ENCODE data around the gene ANAPC16.

Gene ANAPC16

DNA sequence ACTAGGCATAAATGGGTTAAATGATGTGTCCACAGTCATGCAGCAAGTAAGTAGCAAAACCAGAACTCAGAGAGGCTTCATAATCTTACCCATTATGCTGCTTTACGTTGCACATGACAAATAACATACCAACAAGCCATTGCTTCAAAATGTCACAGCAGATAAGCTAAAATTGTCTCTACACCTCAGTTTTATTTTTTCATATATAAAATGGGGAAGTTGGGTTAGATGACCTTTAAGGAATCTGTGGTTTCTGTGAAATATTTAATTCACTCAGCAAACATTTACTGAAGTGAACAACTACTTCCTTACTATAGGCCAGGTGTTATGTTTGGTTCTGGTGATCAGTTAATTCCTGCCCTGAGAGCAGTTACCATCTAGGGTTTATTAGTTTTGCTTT lies 2.5 kb downstream of the ANAPC16 start:
- no peak for DNase-seq

DNA sequence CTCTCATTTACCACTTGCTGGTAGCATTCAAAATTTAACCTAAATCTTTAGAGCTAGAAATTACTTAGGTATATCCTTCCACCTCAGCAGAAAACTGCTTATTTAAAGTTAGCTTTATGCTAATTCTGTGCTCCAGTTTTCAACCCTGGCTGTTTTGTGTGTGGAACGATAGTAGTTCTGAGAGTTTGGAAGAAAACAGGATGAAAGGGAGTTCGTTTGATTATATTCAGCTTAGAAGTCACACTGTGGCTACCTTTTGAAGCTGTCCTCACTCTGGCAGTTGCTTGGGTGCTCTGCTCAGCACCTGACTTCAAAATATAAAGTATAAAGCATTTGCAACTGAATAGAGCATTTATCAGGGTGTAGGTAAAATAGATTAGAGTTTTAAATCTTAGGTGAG lies 2.9 kb downstream of the ANAPC16 start:
- DNase-seq = no peak

DNA sequence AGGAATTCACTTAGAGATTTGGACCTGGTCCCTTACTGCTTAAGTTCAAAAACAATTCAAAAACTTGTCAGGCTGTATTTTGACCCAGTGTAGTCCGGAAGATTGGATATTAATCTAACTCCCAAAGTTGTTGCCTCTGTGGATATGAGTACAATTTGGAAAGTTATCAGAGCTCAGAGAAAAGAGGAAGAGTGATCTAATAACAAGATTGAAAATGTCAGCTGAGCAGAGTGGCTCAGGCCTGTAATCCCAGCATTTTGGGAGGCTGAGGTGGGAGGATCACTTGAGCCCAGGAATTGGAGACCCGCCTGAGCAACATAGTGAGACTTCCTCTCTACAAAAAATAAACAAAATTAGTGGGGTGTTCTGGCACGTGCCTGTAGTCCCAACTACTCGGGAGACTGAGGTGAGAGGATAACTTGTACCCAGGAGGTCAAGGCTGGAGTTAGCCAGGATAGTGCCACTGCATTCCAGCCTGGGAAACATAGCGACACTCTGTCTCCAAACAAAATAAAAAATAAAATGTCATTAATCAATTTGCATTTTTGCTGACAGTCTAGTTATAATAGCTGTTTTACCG lies 3.5 kb downstream of the ANAPC16 start:
- DNase-seq = no peak

DNA sequence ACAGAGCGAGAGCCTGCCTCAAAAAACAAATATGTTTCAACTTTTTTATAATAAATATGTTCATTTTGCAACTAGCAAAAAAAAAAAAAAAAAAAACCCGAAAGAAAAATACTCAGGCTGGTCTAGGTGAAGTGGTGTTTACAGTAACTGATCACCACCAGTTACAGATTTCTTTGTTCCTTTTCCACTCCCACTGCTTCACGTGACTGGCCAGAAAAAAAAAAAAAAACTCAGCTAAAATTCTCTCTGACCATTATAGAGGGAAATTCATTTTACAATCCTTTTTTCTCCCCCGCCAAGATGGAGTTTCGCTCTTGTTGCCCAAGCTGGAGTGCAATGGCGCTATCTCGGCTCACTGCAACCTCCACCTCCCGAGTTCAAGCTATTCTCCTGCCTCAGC lies 4.8 kb downstream of the ANAPC16 start:
- no peak for DNase-seq

DNA sequence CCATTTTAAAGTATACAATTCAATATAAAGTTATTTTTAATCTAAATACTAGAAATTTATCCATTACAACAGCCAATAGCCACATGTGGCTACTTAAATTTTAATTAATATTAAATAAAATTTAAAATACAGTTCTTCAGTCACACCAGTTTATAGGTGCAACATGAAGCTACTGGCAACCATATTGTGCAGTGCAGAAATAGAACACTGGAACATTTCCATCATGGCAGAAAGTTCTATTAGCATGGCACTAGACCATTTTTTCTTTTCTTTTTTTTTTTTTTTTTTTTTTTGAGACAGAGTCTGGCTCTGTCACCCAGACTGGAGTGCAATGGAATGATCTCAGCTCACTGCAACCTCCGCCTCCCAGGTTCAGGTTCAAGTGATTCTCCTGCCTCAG lies 5.5 kb downstream of the ANAPC16 start:
- no peak for DNase-seq

DNA sequence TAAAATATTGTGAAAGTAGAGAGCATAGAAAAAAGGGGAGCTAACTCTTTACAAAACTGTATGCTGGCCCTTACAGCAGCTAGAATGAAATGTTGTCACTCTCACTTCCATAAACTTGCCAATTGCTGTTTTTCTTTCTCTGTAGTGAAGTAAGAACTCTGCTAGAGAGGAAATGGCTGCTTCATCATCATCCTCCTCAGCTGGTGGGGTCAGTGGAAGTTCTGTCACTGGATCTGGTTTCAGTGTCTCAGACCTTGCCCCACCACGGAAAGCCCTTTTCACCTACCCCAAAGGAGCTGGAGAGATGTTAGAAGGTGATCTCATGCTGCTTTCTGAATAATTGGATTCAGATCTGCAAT lies 7.9 kb downstream of the ANAPC16 start:
- DNase-seq = peak; percentile 22

DNA sequence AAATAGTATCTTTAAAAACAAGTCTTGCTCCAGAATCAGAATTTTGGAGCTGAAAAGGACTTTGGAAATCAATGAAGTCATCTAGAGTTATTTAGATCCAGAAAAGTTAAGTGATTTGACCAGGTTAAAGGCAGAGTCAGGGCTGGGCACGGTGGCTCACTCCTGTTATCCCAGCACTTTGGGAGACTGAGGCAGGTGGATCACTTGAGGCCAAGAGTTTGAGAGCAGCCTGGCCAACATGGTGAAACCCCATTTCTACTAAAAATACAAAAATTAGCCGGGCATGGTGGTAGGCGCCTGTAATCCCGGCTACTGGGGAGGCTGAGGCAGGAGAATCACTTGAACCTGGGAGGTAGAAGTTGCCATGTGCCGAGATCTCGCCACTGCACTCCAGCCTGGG lies 8.4 kb downstream of the ANAPC16 start:
- DNase-seq = peak; percentile 46

DNA sequence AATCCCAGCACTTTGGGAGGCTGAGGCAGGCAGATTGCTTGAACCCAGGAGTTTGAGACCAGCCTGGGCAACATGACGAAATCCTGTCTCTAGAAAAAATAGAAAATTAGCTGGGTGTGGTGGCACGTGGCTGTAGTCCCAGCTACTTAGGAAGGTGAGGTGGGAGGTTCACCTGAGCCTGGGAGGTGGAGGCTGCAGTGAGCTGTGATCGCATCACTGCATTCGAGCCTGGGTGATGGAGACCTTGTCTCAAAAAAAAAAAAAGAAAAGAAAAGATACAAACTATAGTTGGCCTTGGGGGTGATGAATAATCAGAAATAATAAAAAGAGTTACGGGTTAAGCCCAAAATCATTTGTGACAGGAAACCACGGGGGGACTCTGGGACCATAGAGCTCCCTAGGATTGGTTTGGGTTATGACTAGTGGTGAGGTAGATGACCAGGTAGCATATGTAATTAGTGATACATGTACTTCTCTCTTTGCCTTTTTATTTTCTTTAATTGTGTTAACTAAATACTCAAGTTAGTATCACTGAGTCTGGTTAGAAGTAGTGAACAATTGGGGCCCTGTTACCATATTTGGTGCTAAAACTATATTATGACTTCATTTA lies 10.7 kb downstream of the ANAPC16 start:
- DNase-seq = peak; percentile 17

DNA sequence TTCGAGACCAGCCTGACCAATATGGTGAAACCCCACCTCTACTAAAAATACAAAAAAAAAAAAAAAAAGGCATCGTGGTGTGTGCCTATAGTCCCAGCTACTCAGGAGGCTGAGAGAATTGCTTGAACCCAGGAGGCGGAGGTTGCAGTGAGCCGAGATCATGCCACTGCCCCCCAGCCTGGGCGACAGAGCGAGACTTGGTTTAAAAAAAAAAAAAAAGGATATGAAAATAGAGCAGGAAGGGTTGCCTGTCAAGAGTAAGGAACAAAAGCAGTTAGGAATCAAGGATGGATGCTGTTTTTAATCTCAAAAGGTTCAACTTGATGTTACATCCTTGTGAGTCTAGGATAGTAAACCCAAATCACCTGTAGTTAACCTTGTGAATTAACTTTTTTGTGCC lies 12.0 kb downstream of the ANAPC16 start:
- no peak for DNase-seq

DNA sequence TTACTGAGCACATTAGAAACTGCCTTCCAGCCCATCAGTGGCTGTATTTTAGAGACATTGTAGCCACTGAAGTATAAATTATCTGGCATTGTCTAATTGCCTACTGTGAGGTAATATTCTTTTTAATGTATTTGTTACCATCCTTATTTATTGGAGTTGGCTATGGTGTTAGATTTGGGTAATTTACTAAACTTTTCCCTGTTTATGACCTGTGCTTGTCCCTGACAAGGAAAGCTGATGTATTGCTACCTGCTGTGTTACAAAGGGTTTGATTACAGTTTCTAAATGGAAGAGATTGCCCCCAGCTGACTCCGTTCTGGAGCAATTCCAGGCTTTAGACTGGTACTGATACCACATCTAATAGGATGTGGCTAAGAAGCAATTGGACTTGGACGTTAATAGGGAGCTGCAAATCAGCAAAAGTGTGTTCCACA lies 12.5 kb downstream of the ANAPC16 start:
- no peak for DNase-seq

DNA sequence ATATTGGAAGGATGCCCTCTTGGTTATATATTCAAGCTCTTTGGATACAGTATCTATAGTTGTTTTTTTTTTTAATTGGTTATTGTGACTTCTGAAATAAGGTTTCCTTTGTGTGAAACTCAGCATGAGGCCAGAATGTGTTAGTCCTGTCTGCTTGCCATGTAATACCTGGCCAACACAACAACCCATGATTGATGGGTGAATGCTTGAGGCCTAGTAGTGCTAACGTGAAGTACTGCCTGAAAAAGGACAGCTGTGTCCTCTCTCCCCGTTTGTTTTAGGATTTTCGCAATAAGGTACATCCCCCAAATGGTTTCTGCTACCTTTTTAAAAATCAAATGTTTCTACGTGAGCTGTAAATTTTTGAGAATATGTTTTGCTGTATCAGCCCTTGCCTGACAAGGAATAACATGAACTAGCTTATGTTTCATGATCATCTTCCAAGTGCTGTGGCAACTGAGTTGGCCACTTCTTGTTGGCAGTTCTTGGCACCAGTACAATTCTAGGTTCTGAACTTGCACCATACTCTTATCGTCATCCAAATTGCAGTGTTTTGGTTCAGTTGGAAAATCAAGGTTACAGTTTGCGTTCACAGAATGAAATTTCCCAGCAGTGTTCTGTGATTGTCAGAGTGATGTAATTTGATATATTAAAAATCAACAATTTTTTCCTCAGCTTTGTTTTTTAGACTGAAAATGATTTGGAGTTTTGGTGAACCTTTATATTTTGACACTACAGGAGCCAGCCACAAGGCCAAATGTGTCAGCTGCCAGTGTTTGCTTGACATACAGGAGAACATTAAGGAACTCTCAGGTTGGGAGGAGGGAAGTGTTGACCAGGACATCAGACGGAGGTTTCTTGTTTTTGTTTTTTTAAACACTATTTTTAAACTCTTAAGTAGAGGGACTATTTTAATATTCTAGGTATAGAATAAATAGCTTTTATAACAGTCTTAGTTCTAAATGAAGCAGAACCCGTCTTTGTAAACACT lies 13.7 kb downstream of the ANAPC16 start:
- DNase-seq = no peak

DNA sequence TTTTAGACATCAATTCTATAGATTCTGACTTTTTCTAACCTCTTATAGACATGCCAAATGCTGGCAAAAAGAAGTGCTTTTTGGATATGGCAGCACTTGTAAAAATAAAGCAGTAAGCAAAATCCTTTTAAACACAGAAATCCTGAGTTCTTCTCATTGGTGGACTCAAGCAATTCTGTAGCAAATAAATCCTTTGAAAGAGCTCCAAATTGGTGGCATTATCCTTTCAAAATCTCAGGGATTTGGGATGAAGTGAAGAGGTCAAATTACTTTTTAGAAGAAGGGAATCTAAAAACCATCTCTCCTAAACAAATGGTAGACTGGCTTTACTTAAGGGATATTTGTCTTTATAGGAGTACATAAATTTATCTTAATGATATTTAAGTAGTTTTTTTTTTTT lies 17.8 kb downstream of the ANAPC16 start:
- no peak for DNase-seq

DNA sequence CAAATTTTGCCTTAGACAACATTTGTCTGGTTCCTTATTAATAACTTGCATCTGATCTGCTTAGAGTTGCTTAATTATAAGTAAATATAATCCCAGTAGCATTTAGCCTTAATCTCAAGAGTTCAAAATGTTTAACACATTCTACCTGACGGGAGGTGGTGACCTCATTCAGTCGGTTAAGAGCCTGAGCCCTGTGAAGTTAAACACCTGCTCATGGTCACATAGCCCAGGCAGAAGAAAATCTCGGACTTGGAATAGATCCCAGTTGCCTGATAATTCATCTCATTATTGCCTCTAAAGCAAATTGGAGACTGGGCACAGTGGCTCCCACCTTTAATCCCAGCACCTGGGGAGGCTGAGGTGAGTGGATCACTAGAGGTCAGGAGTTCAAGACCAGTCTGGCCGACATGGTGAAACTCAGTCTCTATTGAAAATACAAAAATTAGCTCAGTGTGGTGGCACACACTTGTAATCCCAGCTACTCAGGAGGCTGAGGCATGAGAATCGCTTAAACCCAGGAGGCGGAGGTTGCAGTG lies 18.8 kb downstream of the ANAPC16 start:
- peak; percentile 1 for DNase-seq

DNA sequence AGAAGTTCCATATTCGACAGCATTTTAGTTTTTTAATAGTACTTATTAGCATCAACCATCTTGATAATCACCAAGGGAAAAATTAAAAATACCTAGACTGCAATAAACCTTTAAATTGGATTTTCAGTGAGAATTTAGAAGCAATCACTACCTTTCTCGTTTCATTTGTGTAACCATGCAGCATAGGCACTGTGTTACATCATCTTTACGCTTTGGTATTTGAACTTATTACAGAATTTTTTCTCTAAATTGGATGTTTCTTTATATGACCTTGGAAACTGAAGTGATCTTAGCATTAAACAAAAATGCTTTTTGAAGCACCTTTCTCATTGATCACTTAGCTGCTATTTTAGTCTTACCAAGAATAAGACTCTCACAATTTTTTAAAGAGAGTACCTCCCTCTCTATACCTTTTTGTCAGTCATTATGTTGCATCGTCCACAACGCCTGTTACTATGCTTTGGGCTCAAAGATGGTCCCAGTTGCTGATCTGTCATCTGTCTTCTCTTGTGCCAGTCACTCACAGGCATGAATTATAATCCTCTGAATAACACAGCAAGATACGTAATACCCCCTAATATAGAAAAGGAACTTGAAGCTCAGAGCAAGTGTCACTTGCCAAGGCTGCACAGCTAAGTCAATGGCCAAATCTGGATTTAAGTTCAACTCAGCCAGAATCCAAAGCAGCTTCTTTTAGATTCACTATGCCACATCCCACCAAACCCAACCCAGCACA lies 19.9 kb downstream of the ANAPC16 start:
- DNase-seq = no peak

DNA sequence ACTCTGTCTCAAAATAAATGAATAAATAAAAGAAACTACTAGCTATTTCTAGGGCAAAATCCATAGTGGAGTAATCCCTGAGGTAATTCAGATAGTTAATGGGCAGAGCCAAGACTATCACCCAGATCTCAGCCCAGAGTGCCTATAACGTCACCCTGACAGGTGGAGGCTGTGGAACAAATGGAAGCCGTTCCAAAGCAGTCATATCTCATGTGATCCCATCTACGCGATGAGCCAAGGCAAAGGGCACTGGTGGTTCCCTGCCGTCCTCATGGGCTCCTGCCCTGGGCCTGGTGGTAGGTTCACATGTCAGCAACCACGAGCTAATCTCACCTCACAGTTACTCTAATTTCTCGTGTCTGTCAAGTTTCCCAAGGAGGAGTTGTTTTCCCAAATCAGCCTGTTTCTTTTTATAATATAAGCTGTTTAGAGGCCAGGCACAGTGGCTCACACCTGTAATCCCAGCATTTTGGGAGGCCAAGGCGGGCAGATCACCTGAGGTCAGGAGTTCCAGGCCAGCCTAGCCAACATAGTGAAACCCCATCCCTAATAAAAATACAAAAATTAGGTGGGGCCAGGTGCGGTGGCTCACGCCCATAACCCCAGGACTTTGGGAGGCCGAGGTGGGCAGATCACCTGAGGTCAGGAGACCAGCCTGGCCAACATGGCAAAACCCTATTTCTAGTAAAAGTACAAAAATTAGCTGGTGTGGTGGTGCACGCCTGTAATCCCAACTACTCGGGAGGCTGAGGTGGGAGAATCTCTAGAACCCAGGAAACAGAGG lies 22.8 kb downstream of the ANAPC16 start:
- no peak for DNase-seq

DNA sequence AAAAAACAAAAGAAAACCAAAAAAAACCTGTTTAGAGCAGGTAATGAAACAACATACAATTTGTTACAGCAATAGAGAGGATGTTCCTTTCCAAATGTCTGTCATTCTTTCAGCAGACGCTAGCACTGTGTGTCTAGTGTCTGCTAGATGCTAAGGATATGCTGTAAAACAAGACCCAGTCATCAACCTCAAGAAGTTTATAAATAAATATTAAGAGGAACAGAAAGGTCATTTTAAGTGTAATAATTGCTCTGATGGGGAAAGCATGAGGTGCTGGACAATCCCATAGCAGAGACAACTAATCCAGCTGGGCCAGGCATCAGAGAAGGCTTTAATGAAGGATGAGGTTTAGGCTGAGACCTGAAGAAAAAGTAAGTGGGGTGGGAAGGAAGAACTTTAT lies 23.6 kb downstream of the ANAPC16 start:
- DNase-seq = no peak

DNA sequence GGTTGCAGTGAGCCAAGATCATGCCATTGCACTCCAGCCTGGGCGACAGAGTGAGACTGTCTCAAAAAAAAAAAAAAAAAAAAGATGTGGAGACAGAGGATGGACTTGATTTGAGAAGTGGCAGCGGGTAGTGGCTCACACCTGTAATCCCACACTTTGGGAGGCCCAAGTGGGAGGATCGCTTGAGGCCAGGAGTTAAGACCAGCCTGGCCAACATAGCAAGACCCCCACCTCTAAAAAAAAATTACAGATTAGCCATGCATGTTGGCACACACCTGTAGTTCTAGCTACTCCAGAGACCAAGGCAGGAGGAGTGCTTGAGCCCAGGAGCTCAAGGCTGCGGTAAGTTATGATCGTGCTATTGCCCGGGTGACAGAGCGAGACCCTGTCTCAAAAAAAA lies 24.6 kb downstream of the ANAPC16 start:
- no peak for DNase-seq

DNA sequence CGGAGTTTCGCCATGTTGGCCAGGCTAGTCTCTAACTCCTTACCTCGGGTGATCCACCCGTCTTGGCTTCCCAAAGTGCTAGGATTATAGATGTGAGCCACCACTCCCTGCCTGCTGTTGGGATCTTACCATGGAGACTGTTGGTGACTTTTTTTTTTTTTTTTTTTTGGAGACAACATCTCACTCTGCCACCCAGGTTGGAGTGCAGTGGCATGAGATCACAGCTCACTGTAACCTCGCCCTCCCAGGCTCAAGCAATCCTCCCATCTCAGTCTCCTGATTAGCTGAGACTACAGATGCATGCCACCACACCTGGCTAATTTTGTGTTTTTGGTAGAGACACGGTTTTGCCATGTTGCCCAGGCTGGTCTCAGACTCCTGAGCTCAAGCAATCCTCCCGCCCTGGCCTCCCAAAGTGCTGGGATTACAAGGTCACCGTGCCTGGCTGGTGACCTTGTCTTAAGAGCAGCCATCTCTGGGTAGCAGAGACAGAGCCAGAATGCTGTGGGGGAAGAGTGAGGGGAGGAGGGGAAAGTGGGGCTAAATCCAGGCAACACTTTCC lies 26.0 kb downstream of the ANAPC16 start:
- DNase-seq = no peak

DNA sequence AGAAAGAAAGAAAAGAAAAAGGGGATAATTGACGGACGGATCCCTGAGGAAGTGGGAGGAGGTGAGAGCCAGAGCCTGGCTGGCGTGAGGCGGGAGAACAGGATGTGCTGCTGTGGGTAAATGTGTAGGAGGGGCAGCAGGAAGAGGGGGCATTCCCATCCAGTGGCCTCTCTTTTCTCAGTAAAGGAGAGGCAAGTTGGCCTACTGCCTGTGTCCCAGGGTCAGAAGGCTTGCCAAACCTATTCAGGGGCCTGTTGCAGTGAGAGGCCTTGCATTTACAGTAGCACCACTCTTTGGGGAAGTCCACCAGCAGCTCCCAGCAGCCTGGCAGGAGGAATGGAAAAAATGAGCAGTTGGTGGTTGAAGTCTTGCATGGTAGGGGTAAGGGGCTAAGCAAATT lies 26.9 kb downstream of the ANAPC16 start:
- no peak for DNase-seq

DNA sequence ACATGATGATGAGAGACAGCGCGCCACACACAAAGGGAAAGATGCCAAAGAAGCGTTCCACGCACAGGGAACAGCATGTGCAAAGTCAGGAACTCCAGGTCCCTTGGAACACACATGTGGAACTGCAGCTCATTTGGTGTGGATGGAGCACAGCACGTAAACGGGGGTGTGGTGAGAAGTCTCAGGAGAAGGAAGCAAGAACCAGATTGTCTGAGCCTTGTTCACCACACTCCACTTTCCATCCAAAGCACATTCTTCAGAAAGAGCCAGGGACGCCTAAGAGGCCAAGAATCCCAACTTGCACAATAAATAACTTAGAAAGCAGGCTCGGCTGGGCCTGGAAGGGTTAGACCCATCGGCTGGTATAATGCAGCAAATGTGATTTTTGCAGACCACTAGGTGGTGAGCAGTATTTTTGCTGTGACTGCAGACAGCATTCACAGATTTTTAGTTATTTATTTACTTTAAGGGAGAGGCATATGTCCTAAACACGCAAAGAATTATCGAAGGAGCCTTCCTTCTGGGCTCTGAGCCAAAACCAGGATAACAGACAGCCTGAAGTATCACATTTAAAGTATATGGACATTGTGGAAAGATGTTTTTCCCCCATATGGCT lies 28.1 kb downstream of the ANAPC16 start:
- no peak for DNase-seq

DNA sequence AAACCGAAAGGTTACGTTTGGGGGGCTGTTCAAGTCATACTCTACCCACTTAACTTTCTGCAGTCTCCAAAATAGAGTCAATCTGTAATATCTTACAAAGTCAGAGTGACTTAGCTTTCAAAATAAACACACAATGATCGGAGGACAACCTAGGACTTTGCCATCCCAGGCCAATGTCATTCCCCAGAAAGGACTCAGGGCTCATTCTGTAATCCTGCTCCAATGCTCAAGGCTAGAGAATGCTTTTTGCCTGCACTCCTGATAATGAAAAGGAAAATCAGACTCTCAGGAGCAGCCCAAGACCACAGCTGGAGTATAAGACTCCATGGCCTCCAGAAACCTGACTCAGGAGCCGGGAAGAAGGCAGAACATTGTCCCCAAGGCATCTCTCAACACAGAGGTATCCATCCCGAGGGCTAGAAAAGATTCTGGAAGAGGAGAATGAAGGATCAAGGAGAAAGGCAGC lies 28.8 kb downstream of the ANAPC16 start:
- no peak for DNase-seq
